Cardiac muscle cell (in vitro differentiated cells and primary cell): ENCODE data around the gene RBMS1. TPM values are rescaled to one million over a fixed set of nuclear protein-coding genes. Genes with fewer than 3 reads are reported as not detected.
A peak's percentile ranks its signal among the peaks of the same experiment; 100 is the strongest.
"Not testable (repeated sequence)": the region's sequence is repeated elsewhere in the genome, so short reads cannot be mapped to it uniquely, and the experiment has no call there.

Experiments used
- DNase-seq, 2 donors: peaks; one replicate each; pipeline versions ENCODE4 v3.0.0 to v3.0.0-alpha.2; 2010 to 2017; ENCODE audit warnings: low read depth in 1 of 2, low spot score in 1 of 2
- H3K27ac ChIP-seq: fragments of 200-600 bp; sonication (generic); 2 replicates; pipeline ENCODE4 v1.5.1; 2016
- H3K27me3 ChIP-seq: fragments of 200-600 bp; sonication (generic); 2 replicates; pipeline ENCODE4 v1.6.0; 2016; ENCODE audit warnings: control low read depth
- H3K36me3 ChIP-seq: fragments of 200-600 bp; sonication (generic); 2 replicates; pipeline ENCODE4 v1.5.1; 2016; ENCODE audit warnings: control low read depth
- H3K4me1 ChIP-seq: fragments of 200-600 bp; sonication (generic); 2 replicates; pipeline ENCODE4 v1.8.1; 2017; ENCODE audit warnings: low read depth, mild to moderate bottlenecking, mixed run types
- H3K4me3 ChIP-seq: fragments of 200-600 bp; sonication (generic); 2 replicates; pipeline ENCODE4 v1.5.1; 2016; ENCODE audit warnings: mild to moderate bottlenecking
- H3K9me3 ChIP-seq: fragments of 200-600 bp; sonication (generic); 2 replicates; pipeline ENCODE4 v1.5.1; 2017; ENCODE audit warnings: low read depth, mild to moderate bottlenecking, control low read depth
- CTCF ChIP-seq: IDR thresholded peaks from 2 replicates; pipeline ENCODE4 v1.5.1; 2012; ENCODE audit warnings: low read depth, mild to moderate bottlenecking, low read length
- polyA plus RNA-seq: library from polyadenylated mRNA; unstranded; fragments of >200 nt; fragmentation: Nextera tagmentation; extraction: Ambion mirVana; gene quantifications from 2 replicates; pipeline ENCODE4 v1.2.1, GENCODE V29; 2016
- total RNA-seq: library from RNA; depleted of rRNA; stranded (reverse); fragments of >200 nt; gene quantifications from 2 replicates; pipeline ENCODE4 v1.2.3, GENCODE V29; 2016

Gene RBMS1
- total and polyA plus RNA-seq, 2 experiments from 2014 or later, result 89.5 to 99.9 TPM

DNA sequence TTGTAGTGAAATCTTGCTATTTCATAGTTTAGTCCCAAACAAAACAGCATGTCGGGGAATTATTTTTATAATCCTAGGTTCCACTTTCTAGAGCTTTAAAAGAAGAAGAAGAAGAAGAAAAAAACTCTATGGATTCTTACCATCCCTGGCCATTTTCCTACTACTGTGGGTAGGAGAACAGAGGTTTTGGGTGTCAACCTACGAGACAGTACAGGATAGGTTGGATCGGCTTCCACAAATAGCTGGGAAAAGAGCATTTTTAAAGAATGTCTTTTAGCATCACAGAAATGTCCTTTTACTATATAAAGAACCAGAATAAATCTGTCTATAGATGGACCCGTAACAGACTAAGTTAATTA lies 65.2 kb downstream of the RBMS1 start:
- TF ChIP-seq CTCF, result no peak
- DNase-seq, result no peak
- Histone ChIP-seq H3K9me3 (no peaks in the 10 kb centered on the region), H3K27ac (no peak overlapping the region), H3K27me3 (no peaks in the 10 kb centered on the region), H3K36me3 (no peaks in the 10 kb centered on the region), H3K4me1 (peaks cover 13% of the 10 kb centered on the region), H3K4me3 (no peak overlapping the region)

DNA sequence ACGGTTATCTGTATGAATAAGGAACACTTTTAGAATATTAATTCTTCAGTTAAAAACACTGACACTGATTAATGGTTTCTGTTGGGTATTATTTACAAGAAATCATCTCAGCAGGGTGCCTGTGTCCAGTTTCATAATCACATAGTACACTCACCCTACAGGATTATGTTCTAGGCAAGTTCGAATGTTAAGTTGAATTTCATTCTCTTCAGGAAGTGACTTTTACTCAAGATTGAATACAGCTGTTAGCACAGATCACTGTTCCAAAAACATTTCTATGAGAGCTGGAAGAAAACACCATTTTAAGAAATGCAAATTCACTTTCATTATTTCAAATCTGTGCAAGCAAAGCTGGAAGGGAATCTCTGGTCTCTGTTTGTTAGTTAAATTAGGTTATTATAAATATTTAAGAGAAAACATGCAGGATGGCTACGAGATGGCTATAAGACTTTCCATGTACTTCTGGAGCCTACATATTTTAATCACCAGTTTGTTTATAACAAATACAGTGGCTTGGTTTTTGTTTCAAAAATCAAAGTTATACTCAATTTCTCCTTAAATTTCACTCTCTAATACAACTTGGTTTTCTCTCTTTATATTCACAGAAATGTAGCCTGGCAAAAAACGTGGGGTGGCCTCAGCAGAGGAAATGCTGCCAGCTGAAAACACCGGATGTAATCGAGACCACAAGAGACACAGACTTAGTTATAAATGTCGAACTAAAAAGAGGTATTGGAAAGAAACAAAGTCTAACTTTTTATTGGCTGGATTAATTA lies 65.8 kb downstream of the RBMS1 start:
- Histone ChIP-seq H3K27ac (no peak overlapping the region), H3K27me3 (no peaks in the 10 kb centered on the region), H3K9me3 (no peaks in the 10 kb centered on the region), H3K4me1 (peaks cover 13% of the 10 kb centered on the region), H3K4me3 (no peak overlapping the region), H3K36me3 (no peaks in the 10 kb centered on the region)
- no peak for TF ChIP-seq CTCF
- peak in 1 of 2 donors; percentile 90 for DNase-seq

DNA sequence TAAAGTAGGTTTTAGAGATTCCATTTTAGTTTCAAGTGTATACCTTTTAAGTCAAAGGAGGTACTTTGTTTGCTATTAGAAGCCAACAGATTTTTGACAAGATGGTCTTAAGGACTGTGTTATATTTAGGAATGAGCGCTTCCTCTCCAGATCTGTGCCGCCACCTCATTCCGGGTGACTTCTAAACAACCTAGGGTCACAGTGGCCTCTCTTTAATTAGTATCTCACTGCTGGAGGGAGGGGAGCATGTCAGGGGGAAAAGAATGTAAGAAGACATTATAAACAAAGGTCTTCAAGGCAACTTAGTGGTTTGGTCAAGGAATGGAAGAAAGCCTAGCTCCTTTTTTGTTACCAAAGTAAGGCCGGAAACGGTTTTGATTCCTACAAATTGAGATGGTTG lies 67.0 kb downstream of the RBMS1 start:
- H3K4me3 ChIP-seq, result no peak overlapping the region
- peaks cover 13% of the 10 kb centered on the region for H3K4me1 ChIP-seq
- H3K27me3 ChIP-seq, result no peaks in the 10 kb centered on the region
- DNase-seq, result peak in 1 of 2 donors; percentile 40
- no peak overlapping the region for H3K27ac ChIP-seq
- H3K9me3 ChIP-seq, result no peaks in the 10 kb centered on the region
- no peak for TF ChIP-seq CTCF
- H3K36me3 ChIP-seq, result no peaks in the 10 kb centered on the region

DNA sequence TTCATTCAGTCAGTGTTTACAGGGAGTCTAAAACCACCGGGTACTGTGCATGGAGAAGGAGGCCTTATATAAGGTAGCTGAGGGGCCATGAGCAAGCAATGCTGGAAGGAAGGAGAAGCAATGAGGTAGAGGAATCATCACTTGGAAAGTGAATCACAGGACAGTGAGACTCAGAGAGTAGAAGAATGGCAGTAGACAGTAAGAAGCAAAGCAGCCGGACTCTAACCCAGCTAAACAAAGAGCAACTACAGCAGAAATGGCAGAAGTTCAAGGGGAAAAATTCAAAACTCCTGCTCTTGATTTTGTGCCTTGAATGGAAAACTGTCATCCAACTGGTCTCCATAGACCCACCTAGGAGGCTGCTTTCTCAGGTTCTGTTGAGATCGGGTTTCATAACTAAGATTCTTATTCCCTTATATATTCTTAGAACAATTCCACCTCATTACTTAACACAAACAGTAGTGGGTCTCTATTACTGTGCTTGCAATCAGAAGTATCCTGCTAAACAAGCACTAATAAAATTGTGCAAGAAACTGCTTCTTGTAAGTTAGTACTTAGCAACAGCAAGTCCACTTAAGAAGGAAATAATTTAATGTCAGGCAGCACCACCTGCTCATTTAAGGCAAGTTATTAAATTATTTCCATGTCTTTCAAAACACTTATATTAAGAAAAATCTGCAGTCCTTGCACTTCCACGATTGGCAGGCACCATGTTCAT lies 68.0 kb downstream of the RBMS1 start:
- no peak overlapping the region for H3K27ac ChIP-seq
- H3K27me3 ChIP-seq, result no peaks in the 10 kb centered on the region
- peaks cover 13% of the 10 kb centered on the region for H3K4me1 ChIP-seq
- no peaks in the 10 kb centered on the region for H3K9me3 ChIP-seq
- no peak for DNase-seq
- H3K4me3 ChIP-seq, result no peak overlapping the region
- no peak for TF ChIP-seq CTCF
- H3K36me3 ChIP-seq, result no peaks in the 10 kb centered on the region

DNA sequence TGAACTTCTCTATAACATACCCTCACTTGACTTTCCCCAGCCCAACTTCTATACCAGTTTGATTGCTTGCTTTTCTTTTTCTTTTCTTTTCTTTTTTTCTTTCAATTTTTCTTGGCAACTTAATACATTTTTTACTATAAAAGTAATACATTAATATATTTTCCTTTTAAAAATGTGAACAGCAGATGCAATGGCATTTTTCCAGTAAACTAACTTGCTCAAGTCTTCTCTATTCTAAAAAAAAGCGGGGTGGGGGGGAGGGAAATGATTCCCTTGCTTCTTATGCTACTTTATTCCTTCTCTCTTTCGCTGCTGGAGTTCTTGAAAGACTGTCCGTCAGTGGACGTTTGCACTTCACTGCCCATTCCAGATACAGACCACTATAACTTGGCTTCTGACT lies 70.5 kb downstream of the RBMS1 start:
- H3K4me1 ChIP-seq, result peaks cover 20% of the 10 kb centered on the region
- no peak for DNase-seq
- no peaks in the 10 kb centered on the region for H3K27me3 ChIP-seq
- no peaks in the 10 kb centered on the region for H3K36me3 ChIP-seq
- TF ChIP-seq CTCF, result no peak
- H3K27ac ChIP-seq, result no peak overlapping the region
- H3K4me3 ChIP-seq, result no peak overlapping the region
- no peaks in the 10 kb centered on the region for H3K9me3 ChIP-seq

DNA sequence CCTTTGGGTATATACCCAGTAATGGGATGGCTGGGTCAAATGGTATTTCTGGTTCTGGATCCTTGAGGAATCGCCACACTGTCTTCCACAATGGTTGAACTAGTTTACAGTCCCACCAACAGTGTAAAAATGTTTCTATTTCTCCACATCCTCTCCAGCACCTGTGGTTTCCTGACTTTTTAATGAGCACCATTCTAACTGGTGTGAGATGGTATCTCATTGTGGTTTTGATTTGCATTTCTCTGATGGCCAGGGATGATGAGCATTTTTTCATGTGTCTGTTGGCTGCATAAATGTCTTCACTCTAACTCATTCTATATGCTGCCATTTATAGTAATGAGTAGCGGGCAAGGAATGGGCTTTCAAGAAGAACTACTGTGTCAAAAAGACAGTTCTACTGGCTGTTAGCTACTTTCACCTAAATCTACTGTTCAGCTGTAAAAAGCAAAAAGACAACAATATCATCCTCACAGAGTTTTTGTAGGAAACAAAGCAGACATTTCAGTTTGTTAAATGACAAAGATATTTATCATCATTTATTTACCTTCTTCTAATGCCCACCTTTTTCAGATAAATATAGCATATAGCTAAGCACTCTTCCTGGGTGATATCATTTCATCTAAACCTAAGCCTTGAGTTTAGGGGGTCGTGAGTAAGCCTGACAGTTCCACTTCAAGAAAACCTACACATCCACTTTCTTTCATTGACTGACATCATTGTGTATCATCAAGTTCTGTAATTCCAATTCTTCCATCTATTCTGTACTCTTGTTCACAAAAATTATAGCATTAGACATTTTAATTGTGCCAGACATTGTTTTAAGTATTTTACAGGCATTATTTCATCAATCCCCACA lies 71.7 kb downstream of the RBMS1 start:
- H3K36me3 ChIP-seq, H3K4me3 ChIP-seq, H3K27me3 ChIP-seq, H3K9me3 ChIP-seq, DNase-seq, H3K27ac ChIP-seq: not testable (repeated sequence)
- H3K4me1 ChIP-seq, result peaks cover 22% of the 10 kb centered on the region
